Measurements from ENCODE around the gene FPR3.

DNA sequence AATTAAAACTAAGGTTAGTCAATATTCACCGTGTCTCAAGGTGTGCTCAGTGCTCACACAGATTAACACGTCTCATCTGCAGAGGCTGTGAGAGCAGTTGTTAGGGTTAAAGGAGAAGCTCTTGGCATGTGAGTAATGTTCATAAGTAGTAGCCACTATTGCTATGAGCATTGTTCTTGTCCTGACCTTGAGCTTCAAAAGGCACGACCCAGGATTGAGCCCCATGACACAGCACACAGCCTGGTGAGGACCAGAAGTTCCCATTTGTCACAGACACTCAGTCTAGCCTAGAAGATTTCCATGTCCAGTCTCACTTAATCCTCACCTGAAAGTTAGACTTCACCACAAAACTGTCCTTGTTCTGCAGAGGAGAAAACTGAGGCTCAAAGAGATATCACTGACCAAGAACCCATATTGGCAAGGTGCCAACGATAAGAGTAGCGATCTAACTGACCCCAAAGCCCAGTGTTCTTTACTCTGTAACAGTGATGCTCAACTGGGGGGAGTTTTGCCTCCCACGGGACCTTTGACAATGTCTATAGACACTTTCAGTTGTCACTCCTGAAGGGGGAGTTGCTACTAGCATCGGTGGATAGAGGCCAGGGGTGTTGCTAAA lies 26.0 kb downstream of the FPR3 start:
- TF ChIP-seq, protein P1, sequence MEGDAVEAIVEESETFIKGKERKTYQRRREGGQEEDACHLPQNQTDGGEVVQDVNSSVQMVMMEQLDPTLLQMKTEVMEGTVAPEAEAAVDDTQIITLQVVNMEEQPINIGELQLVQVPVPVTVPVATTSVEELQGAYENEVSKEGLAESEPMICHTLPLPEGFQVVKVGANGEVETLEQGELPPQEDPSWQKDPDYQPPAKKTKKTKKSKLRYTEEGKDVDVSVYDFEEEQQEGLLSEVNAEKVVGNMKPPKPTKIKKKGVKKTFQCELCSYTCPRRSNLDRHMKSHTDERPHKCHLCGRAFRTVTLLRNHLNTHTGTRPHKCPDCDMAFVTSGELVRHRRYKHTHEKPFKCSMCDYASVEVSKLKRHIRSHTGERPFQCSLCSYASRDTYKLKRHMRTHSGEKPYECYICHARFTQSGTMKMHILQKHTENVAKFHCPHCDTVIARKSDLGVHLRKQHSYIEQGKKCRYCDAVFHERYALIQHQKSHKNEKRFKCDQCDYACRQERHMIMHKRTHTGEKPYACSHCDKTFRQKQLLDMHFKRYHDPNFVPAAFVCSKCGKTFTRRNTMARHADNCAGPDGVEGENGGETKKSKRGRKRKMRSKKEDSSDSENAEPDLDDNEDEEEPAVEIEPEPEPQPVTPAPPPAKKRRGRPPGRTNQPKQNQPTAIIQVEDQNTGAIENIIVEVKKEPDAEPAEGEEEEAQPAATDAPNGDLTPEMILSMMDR (IDR thresholded peaks at IDR 0.05): no peak
- TF ChIP-seq POLR2A (IDR thresholded peaks at IDR 0.05): no peak

Data from body of pancreas (tissue), 4 donors.